Measurements from ENCODE around the gene SPCS1. TPM values are rescaled to one million over a fixed set of nuclear protein-coding genes. Genes with fewer than 3 reads are reported as not detected.
"Not testable (repeated sequence)": the region's sequence is repeated elsewhere in the genome, so short reads cannot be mapped to it uniquely, and the experiment has no call there.

SPCS1 gene
- polyA plus RNA-seq, 1 of the 3 experiments (the other 2 are of a cell fraction): 191 TPM

GRCh38 chr3:52724511-52724910 is 18.6 kb downstream of the SPCS1 start:
- Histone ChIP-seq H3K9me2 (no peaks in the 10 kb centered on the region), H3K4me3 (ENCODE audit: low read depth in 2 of 2, low read length in 1 of 2) (no peak overlapping the region), H3F3A (replicated peaks; ENCODE audit: insufficient read depth) (no peaks in the 10 kb centered on the region), H3K27ac (ENCODE audit: low read depth in 2 of 2, low read length in 1 of 2) (no peak overlapping the region), H3K4me1 (ENCODE audit: control insufficient read depth in 1 of 2, insufficient read depth in 2 of 2, low read depth in 1 of 2, low read length in 1 of 2) (no peaks in the 10 kb centered on the region), H3K36me3 (replicated peaks in 1 of 2; ENCODE audit: control insufficient read depth in 1 of 2, insufficient read depth in 2 of 2, low read length in 1 of 2) (peaks cover 0 to 33% of the 10 kb centered on the region in 2 experiments), H4K20me1 (ENCODE audit: insufficient read depth) (no peaks in the 10 kb centered on the region), H3K9me3 (peaks cover 7% of the 10 kb centered on the region), H3K79me2 (ENCODE audit: insufficient read depth) (no peaks in the 10 kb centered on the region), H3K4me2 (no peak overlapping the region), H3K27me3 (ENCODE audit: insufficient read depth) (no peaks in the 10 kb centered on the region), H2AFZ (ENCODE audit: low read depth) (no peak overlapping the region), H3K9ac (no peak overlapping the region)
- ChIA-PET CTCF (no interaction called here), POLR2A (no interaction called here)
- 90% methylated on average over 1 of the region's 1 CpG for WGBS (ENCODE audit: low lambda C conversion rate)
- DNase-seq: no peak
- TF ChIP-seq JUND (IDR thresholded peaks at IDR 0.05) (no peak), EZH2phosphoT487 (IDR thresholded peaks at IDR 0.05; ENCODE audit: borderline replicate concordance, low read depth) (no peak), YY1 (IDR thresholded peaks at IDR 0.05; ENCODE audit: low read depth) (no peak)
- TF ChIP-seq, protein P1, sequence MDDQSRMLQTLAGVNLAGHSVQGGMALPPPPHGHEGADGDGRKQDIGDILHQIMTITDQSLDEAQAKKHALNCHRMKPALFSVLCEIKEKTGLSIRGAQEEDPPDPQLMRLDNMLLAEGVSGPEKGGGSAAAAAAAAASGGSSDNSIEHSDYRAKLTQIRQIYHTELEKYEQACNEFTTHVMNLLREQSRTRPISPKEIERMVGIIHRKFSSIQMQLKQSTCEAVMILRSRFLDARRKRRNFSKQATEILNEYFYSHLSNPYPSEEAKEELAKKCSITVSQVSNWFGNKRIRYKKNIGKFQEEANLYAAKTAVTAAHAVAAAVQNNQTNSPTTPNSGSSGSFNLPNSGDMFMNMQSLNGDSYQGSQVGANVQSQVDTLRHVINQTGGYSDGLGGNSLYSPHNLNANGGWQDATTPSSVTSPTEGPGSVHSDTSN (IDR thresholded peaks at IDR 0.05): no peak

GRCh38 chr3:52728753-52729152 is 22.8 kb downstream of the SPCS1 start:
- H3K9me3 ChIP-seq; H3K79me2 ChIP-seq (ENCODE audit: insufficient read depth); H3K4me3 ChIP-seq (ENCODE audit: low read depth in 2 of 2, low read length in 1 of 2); H3K27me3 ChIP-seq (ENCODE audit: insufficient read depth); H3K27ac ChIP-seq (ENCODE audit: low read depth in 2 of 2, low read length in 1 of 2); H2AFZ ChIP-seq (ENCODE audit: low read depth); H3K9me2 ChIP-seq; H3K4me2 ChIP-seq; H4K20me1 ChIP-seq (ENCODE audit: insufficient read depth); POLR2A ChIA-PET; CTCF ChIA-PET; H3K9ac ChIP-seq; DNase-seq; H3K4me1 ChIP-seq (ENCODE audit: control insufficient read depth in 1 of 2, insufficient read depth in 2 of 2, low read depth in 1 of 2, low read length in 1 of 2): not testable (repeated sequence)
- peaks cover 16 to 61% of the 10 kb centered on the region in 2 experiments for H3K36me3 ChIP-seq (replicated peaks in 1 of 2; ENCODE audit: control insufficient read depth in 1 of 2, insufficient read depth in 2 of 2, low read length in 1 of 2)
- WGBS (ENCODE audit: low lambda C conversion rate): 51% methylated on average over 3 of the region's 3 CpGs
- peaks cover 11% of the 10 kb centered on the region for H3F3A ChIP-seq (replicated peaks; ENCODE audit: insufficient read depth)

DNA sequence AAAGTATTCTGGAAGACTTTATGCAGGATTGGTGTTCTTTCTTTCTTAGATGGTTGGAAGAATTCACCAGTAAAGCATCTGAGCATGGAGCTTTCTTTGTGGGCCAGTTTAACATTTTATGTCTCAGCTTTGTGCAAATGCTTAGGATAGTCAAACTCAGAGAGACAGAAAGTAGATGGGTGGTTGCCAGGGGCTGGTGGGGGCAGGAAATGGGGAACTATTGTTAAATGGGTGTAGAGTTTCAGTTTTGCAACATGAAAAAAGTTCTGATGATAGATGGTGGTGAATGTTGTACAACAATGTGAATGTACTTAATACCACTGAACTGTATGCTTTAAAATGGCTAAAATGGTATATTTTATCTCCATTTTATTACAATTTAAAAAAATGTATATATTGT is 24.8 kb downstream of the SPCS1 start:
- peaks cover 3% of the 10 kb centered on the region; the same call in 1 of the 2 replicates for H3K9me3 ChIP-seq
- no peak overlapping the region for H3K27ac ChIP-seq (ENCODE audit: low read depth in 2 of 2, low read length in 1 of 2)
- H3K27me3 ChIP-seq (ENCODE audit: insufficient read depth): no peaks in the 10 kb centered on the region
- DNase-seq: no peak
- H3F3A ChIP-seq (replicated peaks; ENCODE audit: insufficient read depth): peaks cover 11% of the 10 kb centered on the region
- no peak overlapping the region for H3K4me3 ChIP-seq (ENCODE audit: low read depth in 2 of 2, low read length in 1 of 2)
- H3K79me2 ChIP-seq (ENCODE audit: insufficient read depth): no peaks in the 10 kb centered on the region
- no peaks in the 10 kb centered on the region for H3K9me2 ChIP-seq
- H3K4me2 ChIP-seq: no peak overlapping the region
- peaks cover 27 to 66% of the 10 kb centered on the region in 2 experiments for H3K36me3 ChIP-seq (replicated peaks in 1 of 2; ENCODE audit: control insufficient read depth in 1 of 2, insufficient read depth in 2 of 2, low read length in 1 of 2)
- H3K9ac ChIP-seq: no peak overlapping the region
- ChIA-PET CTCF (no interaction called here), POLR2A (no interaction called here)
- no peaks in the 10 kb centered on the region for H3K4me1 ChIP-seq (ENCODE audit: control insufficient read depth in 1 of 2, insufficient read depth in 2 of 2, low read depth in 1 of 2, low read length in 1 of 2)
- no peak overlapping the region for H2AFZ ChIP-seq (ENCODE audit: low read depth)
- H4K20me1 ChIP-seq (ENCODE audit: insufficient read depth): no peaks in the 10 kb centered on the region
- TF ChIP-seq TCF12 (IDR thresholded peaks at IDR 0.05) (no peak), FOSL2 (IDR thresholded peaks at IDR 0.05; ENCODE audit: borderline replicate concordance, low read depth) (no peak), NFIC (IDR thresholded peaks at IDR 0.05; ENCODE audit: borderline replicate concordance) (no peak), MAX (IDR thresholded peaks at IDR 0.05; ENCODE audit: low read depth) (no peak), RAD21 (IDR thresholded peaks at IDR 0.05; ENCODE audit: low read length) (no peak), USF2 (IDR thresholded peaks at IDR 0.05; ENCODE audit: borderline replicate concordance, low read depth, low read length) (no peak), MEF2A (IDR thresholded peaks at IDR 0.05; ENCODE audit: borderline replicate concordance, low read depth) (no peak), RXRA (IDR thresholded peaks at IDR 0.05; ENCODE audit: borderline replicate concordance, low read depth) (no peak), GABPA (IDR thresholded peaks at IDR 0.05; ENCODE audit: low read depth) (no peak), FOXJ3 (CRISPR knock-in tag; IDR thresholded peaks at IDR 0.05) (no peak), TAF1 (IDR thresholded peaks at IDR 0.05; ENCODE audit: borderline replicate concordance, low read depth, low read length) (no peak), TEAD4 (IDR thresholded peaks at IDR 0.05; ENCODE audit: borderline replicate concordance, insufficient read depth) (no peak), FOXM1 (IDR thresholded peaks at IDR 0.05; ENCODE audit: low read depth) (no peak)
- TF ChIP-seq, protein P1 (IDR thresholded peaks at IDR 0.05): no peak
- TF ChIP-seq, protein P2, sequence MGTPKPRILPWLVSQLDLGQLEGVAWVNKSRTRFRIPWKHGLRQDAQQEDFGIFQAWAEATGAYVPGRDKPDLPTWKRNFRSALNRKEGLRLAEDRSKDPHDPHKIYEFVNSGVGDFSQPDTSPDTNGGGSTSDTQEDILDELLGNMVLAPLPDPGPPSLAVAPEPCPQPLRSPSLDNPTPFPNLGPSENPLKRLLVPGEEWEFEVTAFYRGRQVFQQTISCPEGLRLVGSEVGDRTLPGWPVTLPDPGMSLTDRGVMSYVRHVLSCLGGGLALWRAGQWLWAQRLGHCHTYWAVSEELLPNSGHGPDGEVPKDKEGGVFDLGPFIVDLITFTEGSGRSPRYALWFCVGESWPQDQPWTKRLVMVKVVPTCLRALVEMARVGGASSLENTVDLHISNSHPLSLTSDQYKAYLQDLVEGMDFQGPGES (IDR thresholded peaks at IDR 0.05; ENCODE audit: low read depth, low read length): no peak
